ENCODE data around the gene MAL. TPM values are rescaled to one million over a fixed set of nuclear protein-coding genes. Genes with fewer than 3 reads are reported as not detected.
"Not testable (repeated sequence)": the region's sequence is repeated elsewhere in the genome, so short reads cannot be mapped to it uniquely, and the experiment has no call there.

MAL gene
- total RNA-seq, 1 donor from 2014 or later, result 5.5 TPM

DNA sequence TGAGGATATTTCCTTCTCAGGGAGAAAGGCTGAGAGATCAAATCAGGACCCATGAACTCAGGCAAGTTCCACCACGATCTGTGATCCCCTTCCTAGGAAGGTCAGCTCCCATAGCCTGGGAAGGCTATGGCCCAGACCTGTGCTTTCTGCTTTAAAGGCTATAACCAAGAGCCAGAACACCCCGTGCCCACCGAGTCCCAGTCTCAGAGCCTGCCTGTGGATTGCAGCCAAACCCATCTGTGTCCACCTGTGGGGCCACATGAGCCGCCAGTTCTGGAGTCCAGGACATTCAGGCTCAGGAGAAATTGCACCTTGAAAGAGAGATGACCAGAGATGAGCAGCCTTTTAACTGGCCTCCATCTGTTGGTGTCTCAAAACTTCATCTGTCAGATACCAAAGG, 46.9 kb downstream of the MAL start:
- intact Hi-C loops (cut with DNase I), result no loop called here
- ATAC-seq (ENCODE audit: poor library complexity) (no peak), DNase-seq (no peak)

DNA sequence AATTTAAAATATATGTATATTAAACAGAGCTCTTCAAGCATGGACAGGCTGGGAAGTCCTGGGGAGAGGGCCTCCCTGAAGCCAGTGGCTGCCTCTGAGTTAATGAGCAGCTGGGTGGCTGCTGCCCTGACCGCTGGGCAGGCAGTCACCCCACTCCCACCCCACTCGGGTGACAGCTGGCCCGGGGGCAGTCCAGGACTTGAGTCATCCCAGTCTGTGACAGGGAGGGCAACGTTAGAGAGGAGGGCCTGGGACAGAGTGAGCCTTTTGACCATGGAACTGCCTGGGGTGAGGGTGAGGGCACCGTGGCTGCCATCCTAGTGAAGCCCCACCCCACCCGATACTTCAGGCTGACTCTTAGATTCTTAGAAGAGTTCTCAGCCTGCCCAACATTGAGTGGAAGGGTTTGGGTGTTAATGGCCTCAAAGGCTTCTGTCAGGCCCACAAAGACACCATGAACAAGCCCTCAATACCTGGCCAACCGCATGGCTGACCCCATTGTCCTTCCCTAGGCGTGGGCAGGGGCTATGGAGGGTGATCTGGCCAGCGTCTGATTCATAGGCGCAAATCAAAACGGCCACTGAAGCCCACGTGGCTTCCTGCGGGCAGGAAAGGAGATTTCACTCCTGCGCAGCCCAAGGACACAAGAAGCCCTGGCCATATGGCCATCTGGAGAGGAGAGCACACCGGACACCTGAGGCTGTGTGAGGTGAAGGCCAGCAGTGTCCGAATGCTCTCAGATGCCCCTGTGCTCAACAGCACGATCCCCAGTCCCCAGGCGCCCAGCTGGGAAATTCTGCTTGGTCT, 48.6 kb downstream of the MAL start:
- ATAC-seq (ENCODE audit: poor library complexity), result no peak
- no peak for DNase-seq
- intact Hi-C loops (cut with DNase I), result no loop called here

DNA sequence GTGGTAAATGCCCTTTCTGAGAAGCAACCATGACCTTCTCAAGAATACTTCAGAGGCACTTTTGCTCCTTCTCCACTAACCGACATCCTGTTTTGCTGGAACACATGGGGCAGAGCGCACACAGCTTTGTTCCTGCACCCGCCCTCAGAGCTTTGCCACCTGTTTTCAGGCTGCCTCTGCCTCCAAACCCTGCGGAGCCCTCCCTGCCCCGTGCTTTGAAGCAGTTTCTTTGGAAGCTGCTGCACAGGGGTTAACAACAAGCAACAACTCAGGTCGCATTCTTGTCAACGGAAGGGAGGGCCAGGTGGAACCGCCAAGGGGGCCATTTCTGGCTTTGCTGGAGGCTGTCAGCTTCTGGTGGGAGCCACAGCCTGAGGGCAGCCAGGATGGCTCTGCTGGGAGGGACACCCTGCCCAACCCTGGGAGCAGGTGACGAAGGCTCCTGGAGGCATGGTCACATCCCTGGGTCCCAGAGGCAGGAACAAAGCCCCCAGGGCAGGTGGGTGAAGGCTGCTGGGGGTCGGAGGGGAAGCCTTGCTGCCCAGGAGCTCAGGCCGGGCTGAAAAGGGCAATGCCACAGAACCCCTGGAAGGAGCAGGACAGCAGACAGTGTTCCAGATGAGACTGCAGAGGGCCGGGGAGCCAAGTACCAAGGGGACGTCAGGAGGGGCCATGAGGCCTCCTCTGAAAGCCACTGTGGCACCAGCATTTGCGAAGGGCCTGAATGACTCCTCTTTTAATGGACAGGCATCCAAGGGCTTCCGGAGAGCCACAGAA, 49.3 kb downstream of the MAL start:
- ATAC-seq (ENCODE audit: poor library complexity), result no peak
- intact Hi-C loops (cut with DNase I), result no loop called here
- no peak for DNase-seq

DNA sequence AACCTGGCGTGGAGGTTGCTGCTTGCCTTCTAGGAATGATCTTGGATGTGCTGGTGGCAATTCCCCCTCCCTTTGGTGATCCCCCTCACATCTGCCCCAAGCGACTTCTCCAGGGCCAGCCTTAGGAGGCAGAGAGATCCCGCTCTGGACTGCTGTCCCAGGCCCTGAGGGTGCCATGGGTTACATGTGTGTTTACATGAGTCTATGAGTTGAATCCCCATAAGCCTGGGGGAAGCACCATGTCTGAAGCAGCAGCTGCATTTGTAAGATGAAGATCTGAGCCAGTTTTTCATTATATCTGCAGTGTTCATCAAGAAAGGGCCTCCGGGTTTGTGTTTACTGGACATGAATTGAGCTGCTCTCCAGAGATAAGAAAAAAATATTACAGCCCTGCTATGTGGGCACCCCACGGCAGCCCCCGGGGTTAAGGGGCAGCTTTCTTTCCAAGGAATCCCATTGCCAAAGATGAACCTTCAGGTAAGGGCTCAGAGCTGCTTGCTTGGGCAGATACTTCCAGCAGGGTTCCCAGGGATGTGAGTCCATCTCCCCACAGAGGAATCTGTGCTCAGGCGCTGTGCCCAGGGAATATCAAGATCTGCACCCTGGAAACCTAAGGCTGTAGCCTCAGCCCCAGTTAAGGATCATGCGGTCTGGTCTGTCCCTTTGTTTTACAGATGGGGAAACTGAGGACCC, 50.1 kb downstream of the MAL start:
- intact Hi-C loops (cut with DNase I), result no loop called here
- no peak for DNase-seq
- no peak for ATAC-seq (ENCODE audit: poor library complexity)

DNA sequence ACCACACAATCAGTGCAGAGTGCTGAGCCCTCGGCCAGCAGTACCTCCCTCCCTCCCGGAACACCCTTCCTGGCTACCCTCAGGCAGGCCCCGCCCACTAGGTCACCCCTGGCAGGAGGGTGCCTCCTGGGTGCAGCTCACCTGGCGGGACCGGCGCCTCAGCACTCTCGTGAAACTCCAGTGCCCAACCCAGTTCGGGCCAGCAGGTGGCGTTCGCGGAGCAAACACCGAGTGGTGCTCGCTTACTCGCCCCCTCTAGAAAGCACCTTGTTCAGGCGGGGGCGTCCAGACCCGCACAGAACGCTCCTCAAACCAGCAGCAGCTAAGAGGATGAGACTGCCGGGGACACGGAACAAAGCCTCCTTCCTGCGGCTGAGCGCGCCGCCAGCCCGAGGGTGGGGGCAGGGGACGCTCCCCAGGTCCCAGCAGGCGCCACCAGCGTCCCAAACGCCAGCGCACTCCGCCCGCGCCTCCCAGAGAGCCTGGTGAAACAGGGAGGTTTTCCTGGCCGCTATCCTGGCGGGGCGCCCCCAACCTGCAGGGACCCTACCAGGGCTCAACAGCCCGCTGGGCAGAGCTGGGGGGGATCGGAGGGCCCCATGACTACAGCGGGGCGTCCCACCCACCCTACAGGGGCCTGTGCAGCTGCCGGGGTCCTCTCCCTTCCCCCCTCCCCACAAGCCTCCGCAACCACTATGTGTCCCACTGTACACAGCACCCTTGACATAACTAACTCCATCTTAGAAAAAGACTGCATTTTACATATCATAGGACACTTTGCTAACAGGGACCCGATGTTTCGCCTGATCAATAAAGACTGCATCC, 51.4 kb downstream of the MAL start:
- DNase-seq (peak; percentile 83), ATAC-seq (ENCODE audit: poor library complexity) (peak; percentile 91)
- intact Hi-C loops (cut with DNase I), result no loop called here

DNA sequence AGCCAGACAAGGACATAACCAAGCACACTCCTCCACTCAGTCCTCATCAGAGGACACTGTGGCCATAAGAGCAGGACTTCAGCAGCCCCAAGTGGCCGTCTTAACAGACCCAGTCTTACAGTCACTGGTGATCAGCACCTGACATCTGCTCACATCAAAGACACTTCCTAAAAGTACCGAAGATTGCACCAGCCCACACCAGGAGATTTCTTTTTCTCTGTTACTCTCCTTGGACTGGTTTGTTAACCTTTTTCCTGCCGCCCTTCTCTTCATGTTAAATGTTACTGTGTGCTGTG, 52.0 kb downstream of the MAL start:
- intact Hi-C loops (cut with DNase I), result no loop called here
- no peak for DNase-seq
- peak; percentile 16 for ATAC-seq (ENCODE audit: poor library complexity)

DNA sequence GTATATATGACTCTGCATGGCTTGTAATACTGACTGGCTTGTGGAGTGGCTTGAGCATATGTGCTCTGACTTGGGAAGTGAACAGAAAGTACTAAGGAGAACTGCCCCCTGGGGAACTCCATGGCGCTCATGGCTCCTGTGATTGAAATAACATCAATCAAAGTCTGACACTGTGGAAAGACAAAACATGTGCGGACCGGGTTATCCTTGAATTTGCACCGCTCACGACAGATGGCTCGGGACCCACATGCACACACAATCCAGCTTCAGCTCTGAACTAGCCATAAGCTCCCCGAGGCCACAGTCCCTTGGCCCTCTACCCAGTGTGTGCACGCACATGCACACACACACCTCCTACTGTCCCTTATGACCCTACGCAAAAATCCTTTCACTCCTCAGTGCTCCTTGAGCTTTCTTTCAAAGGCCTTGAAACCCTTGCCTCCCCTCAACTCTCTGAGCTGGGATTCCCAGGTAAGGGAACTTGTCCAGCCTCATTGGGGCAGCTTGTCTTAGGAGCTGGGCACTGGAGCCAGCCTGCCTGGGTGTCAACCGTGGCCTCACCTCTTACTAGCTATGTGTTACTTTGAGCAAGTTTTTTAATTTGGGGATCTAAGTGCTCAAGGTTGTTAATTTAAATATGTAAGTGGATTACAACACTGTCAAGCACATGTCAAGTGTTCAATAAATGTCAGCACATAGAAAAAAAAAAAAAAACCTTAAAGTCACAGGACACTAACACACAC, 52.5 kb downstream of the MAL start:
- intact Hi-C loops (cut with DNase I), result no loop called here
- no peak for ATAC-seq (ENCODE audit: poor library complexity)
- DNase-seq, result no peak

DNA sequence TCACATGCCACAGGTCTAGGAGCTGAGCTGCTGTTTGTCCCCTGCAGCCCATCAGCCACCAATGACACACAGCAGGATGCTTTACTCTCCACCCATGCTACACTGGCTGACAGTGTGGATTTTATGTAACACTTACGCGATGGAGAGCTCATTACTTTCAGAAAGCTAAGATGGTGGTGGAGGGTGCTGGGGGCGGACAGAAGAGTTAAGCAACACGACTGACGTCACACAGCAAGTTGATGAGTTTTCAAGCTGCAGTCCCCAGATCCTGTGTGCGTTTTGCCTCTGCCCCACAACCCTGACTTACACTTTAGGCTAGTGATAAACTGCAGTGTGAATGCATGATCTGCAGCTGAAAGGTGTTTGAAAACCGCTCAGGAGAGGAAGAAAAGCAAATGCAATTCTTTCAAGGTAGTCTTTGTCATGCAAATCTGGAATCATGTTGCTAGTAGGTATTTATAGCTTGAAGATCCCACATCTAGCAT, 53.7 kb downstream of the MAL start:
- no peak for ATAC-seq (ENCODE audit: poor library complexity)
- intact Hi-C loops (cut with DNase I), result no loop called here

DNA sequence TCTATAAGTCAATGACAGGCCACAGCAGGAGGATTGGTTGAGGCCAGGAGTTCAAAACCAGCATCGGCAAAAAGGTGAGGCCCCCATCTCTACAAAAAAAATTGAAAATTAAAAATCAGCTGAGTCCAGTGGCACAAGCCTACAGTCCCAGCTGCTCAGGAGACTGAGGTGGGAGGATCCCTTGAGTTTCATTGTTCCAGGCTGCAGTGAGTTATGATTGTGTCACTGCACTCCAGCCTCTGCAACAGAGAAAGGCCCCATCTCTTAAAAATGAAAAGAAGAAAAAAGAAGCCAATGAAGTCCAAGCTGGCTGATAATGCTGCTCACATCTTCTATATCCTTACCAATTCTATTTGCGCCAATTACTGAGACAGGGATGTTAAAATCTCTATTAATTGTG, 57.0 kb downstream of the MAL start:
- DNase-seq (no peak), ATAC-seq (ENCODE audit: poor library complexity) (no peak)
- intact Hi-C loops (cut with DNase I), result no loop called here

More for the DNA sequence above, 53.7 kb downstream of the MAL start:
- no peak for DNase-seq

DNA sequence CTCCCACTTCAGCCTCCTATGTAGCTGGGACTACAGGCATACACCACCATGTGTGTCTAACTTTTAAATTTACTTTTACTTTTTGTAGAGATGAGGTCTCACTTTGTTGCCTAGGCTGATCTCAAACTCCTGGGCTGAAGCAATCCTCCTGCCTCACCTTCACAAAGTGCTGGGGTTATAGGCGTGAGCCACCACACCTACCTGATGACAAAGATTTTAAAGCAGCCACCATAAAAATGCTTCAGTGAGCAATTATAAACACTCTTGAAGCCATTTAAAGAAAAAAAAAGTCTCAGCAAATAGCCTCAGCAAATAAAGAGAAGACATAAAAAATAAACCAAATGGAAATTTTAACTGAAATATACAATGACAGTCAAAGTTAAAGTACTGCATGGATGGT, 60.5 kb downstream of the MAL start:
- intact Hi-C loops (cut with DNase I), result no loop called here
- no peak for ATAC-seq (ENCODE audit: poor library complexity)
- DNase-seq, result no peak

DNA sequence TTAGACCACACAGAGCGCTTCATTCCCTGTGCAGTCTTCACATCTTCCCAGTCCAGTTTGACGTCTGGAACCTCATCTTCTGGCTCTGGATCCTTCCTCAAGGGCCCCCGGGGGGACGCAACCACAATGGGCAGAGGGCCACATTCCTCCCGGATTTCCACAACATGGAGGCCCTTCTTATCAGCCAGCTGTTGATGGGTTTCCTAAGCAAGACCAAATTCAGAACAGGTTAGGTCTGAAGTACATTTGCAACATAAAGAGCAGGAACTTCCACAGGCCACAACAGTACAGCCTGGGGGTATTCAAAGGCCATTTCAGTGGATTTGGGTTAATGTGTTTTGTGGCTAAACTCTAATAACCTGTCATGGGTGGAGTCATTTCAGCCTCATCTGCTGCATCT, 61.9 kb downstream of the MAL start:
- intact Hi-C loops (cut with DNase I), result no loop called here
- ATAC-seq (ENCODE audit: poor library complexity), result no peak
- DNase-seq, result no peak

DNA sequence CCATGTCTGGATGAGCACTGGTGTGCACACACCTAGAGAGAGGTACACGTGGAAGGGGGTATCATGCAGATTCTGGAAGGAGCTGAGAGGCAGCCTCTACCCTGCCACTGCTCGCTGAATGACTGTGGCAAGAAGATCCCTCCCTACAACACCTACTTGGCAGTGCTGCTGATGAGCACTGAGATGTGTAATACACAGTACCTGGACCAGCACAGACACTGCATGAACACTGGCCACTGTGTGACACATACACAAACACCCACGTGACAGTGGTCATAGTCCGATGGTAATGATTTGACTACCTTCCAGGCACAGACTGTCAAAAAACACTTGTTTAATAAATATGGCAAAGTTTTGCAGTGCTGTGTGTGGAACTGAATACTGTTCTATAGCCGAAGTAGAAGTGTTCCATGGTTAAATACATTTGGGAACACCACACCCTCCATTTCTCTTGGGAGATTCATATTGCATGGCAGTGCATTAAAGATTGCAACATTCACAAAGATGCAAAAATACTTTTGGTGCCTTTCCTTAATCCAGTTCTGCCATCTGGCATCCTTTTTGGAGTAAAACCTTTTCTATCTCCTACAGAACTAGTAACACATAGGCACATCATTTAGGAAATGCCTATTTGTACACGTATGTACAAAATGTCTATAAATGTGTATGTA, 66.5 kb downstream of the MAL start:
- intact Hi-C loops (cut with DNase I), result no loop called here
- no peak for DNase-seq
- no peak for ATAC-seq (ENCODE audit: poor library complexity)

DNA sequence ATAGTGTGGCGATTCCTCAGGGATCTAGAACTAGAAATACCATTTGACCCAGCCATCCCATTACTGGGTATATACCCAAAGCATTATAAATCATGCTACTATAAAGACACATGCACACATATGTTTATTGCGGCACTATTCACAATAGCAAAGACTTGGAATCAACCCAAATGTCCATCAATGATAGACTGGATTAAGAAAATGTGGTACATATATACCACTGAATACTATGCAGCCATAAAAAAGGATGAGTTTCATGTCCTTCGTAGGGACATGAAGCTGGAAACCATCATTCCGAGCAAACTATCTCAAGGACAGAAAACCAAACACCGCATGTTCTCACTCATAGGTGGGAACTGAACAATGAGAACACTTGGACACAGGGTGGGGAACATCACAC, 72.8 kb downstream of the MAL start:
- DNase-seq; intact Hi-C loops (cut with DNase I); ATAC-seq (ENCODE audit: poor library complexity): not testable (repeated sequence)

DNA sequence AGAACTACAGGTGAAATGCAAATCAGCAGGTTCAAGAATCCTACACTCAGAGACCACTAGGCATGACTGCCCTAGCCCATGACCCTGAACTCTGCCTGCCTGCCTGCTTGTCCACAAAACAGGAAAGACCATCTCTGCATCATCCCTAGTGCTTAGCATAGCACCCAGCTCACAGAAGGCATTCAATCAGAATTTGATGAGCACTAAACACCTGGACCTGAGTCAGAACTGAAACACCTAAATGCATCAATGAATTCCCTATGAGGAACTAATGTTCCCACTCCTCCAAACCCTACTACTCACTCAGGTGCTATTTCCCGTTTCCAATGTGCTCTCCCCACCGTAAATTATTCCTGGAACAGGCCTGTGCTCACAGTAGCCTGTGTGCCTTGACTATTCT, 74.4 kb downstream of the MAL start:
- no peak for ATAC-seq (ENCODE audit: poor library complexity)

More for the DNA sequence above, 74.4 kb downstream of the MAL start:
- DNase-seq, result no peak
- intact Hi-C loops (cut with DNase I), result no loop called here

Measured in Right ventricle myocardium superior (tissue), 1 donor.